ENCODE measurements around the gene LMBR1.
"Not testable (repeated sequence)": the region's sequence is repeated elsewhere in the genome, so short reads cannot be mapped to it uniquely, and the experiment has no call there.

LMBR1 gene

GRCh38 chr7:156892821-156893706 is at the start of gene LMBR1:
Gene LMBR1, minus strand, starts transcription at chr7:156893183. Its CDS starts 190 bp downstream, at chr7:156892993.
- in situ Hi-C loops (cut with MboI; ENCODE audit: low sequenced_read_pairs), result no loop called here

DNA sequence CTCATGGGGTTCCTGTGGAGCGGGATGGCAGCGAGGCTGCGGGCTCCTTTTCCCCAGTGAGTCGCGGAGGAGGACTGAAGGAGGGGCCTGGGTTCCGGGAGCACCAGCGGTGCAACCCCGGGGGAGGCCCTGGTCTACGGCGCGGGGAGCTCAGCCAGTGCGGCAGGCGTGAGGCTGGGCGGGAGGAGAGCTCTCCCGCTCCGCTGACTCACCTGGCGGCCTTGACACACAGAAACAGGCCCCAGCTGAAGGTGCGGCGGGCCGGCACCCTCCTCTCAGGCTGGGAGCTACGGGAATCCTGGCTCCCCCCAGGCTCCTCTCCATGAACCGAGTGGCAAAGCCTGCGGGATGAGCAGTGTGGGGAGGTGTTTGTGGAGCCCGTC is 49.7 kb upstream of the LMBR1 start:
- in situ Hi-C loops (cut with MboI; ENCODE audit: low sequenced_read_pairs), result no loop called here

DNA sequence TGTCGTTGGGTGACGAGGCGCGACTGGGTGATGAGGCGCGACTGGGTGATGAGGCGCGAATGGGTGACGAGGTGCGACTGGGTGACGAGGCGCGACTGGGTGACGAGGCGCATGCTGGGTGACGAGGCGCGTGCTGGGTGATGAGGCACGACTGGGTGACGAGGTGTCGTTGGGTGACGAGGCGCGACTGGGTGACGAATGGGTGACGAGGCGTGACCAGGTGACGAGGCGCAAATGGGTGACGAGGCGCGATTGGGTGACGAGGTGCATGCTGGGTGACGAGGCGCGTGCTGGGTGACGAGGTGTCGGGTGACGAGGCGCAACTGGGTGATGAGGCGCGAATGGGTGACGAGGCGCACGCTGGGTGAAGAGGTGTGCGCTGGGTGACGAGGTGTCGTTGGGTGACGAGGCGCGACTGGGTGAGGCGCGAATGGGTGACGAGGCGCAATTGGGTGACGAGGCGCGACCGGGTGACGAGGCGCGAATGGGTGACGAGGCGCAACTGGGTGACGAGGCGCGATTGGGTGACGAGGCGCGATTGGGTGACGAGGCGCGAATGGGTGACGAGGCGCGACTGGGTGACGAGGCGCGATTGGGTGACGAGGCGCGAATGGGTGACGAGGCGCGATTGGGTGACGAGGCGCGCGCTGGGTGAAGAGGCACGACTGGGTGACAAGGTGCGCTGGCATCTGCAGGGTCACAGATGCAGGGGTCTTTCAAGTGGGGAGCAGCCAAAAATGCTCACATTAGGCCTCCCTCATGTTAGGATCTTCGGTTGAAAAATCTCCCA is 48.6 kb upstream of the LMBR1 start:
- in situ Hi-C loops (cut with MboI; ENCODE audit: low sequenced_read_pairs), result no loop called here

- in situ Hi-C loops (cut with MboI; ENCODE audit: low sequenced_read_pairs), result no loop called here
Measured at GRCh38 chr7:156940421-156941122, 47.6 kb upstream of the LMBR1 start.

DNA sequence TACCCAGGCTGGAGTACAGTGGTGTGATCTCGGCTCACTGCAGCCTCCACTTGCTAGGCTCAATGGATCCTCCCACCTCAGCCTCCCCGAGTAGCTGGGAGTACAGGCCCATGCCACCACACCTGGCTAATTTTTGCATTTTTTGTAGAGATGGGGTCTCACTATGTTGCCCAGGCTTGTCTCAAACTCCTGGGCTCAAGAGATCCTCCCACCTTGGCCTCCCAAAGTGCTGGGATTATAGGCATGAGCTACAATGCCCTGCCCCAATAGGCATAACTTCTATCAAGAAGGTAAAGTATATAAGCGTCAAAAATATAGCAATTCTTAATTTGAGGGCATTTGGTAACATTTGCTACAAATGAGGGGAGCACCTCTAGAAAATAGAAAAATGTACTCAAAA is 43.8 kb upstream of the LMBR1 start:
- in situ Hi-C loops (cut with MboI; ENCODE audit: low sequenced_read_pairs), result not testable (repeated sequence)

DNA sequence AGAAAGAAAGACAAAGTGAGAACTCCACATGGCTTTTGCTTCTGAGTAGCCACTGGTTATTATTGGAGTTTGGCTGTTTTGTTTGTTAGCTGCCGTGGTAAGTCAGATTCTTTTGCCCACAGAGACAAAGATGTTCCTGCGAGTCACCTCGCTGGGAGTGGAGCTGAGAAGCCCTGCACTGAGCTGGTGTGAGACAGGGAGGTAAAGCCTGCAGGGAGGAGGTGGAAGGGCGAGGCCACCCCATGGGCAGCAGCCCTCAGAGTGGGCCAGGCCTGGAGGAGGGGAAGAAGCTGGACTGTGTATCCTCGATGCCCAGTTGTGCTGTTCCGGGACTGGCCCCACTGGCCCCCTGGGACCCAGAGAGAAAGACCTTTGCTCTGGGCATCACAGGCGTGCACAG is 42.3 kb upstream of the LMBR1 start:
- in situ Hi-C loops (cut with MboI; ENCODE audit: low sequenced_read_pairs), result no loop called here

DNA sequence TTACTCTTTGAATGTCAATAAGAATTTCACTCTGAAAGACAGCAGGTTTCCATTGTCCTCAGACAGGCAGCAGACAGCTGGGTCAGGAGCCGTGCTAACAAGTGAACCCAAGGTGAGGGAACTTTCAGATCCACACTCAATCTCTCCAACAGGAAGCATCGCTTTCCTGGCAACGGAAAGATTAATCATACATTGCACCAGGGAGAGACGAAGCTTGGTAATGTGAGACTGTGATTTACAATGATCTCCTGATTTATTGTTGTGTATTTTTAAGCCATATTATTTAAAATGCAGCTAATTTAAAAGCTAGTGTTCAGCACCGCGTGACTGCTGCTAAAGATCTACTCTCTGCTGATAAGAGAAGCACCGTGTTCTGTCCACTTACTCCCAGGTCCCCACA is 39.0 kb upstream of the LMBR1 start:
- in situ Hi-C loops (cut with MboI; ENCODE audit: low sequenced_read_pairs), result no loop called here

DNA sequence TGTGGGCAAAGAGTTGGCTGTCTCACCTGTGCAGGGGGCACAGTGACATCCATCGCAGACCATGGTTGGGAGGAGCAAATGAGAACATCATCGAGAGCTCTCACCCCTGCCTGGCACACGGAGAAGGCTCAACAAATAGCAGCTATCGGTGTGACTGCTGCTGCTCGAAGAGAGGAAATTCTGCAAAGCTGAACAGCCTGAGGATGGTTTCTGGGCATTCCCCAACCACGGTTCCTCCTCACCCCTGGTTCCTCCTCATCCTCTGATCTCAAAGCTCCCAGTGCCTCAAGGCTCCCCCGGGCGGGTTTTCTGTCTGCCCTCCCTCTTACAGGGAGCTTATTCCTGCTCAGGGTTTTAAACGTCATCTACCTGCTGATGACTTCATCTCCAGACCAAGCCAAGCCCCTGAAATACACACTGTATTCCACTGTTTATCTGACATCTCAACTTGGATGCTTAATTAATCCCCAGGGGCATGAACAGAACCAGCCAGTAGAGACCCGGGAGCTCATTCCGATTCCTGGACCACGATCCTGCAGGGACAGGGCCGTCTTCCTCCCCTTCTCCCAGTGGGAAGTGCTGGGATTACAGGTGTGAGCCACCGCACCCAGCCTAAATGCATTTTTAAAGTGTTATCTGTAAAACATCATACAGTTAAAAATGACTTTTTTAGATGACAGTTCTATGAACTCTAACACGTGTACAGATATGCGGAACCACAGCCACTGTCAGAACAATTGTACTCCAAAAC is 37.0 kb upstream of the LMBR1 start:
- in situ Hi-C loops (cut with MboI; ENCODE audit: low sequenced_read_pairs), result no loop called here

DNA sequence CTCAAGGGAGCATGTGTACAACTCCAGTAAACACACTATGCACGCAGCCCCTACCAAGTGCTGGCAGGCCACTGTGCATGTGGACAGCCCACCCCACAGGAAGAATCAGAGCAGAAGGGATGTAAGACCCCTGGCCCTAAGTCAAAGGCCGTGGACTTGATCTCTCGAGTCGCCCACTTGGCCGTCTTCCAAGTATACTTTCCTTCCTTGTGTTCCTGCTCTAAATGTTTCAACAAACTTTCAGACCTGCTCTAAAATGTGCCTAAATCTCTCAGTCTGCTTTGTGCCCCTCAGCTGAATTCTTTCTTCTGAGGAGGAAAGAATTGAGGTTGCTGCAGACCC is 35.4 kb upstream of the LMBR1 start:
- in situ Hi-C loops (cut with MboI; ENCODE audit: low sequenced_read_pairs), result no loop called here

DNA sequence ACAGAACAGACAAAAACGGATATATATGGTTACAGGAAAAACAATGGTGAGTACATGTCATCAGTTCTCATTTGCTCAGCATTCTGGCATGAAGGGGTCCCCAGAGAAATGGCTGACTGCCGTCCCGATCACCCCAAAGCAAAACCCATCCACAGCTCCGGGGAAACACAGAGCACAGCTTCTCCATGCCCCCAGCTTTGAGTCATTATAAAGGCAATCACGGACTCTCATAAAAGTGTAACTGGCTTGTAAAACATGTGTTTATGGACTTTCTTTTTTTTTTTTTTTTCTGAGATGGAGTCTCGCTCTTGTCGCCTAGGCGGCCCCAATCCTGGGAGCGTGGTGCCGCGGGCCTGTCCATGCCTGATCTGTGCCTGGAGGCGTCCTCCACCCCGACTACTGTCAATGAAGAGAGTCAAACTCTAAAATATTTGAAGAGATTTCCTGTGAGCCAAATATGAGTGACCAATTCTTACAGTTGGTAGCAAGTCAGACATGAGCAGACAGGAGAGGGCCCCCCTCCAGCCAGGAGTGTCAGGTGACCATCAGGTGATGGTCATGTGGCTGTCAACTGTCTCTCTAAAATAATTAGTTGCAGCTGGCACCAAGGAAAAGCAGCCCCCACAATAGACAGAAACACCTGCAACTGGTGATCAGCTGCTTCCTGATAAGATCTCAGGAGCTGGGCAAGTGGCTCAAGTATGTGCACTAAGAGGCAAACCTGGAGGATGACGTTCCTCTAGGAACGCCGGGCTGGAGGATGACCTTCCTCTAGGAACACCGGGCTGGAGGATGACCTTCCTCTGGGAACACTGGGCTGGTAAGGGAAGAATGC is 34.8 kb upstream of the LMBR1 start:
- in situ Hi-C loops (cut with MboI; ENCODE audit: low sequenced_read_pairs), result no loop called here

- in situ Hi-C loops (cut with MboI; ENCODE audit: low sequenced_read_pairs), result not testable (repeated sequence)
Measured at GRCh38 chr7:156925821-156926220, 32.8 kb upstream of the LMBR1 start.

- in situ Hi-C loops (cut with MboI; ENCODE audit: low sequenced_read_pairs), result not testable (repeated sequence)
Measured at GRCh38 chr7:156922304-156922703, 29.3 kb upstream of the LMBR1 start.

- in situ Hi-C loops (cut with MboI; ENCODE audit: low sequenced_read_pairs), result not testable (repeated sequence)
Measured at GRCh38 chr7:156920487-156921373, 27.7 kb upstream of the LMBR1 start.

DNA sequence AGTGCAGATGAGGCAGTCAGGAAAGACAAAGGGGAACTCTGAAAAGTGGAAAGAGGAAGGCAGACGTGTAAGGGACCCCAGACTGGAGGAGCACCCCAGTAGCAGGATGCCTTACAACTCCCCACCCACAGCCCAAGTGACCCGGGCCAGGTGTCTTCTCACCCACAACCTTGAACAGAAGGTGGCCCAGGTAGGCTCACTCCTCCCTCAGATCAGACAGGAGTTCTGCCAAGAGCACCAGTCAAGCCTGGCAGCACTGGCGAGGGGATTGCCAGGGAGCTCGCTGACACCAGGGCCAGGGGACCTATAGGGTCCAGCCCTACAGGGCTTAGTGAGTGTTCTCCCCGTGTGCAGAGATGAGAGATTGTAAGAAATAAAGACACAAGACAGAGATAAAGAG is 27.1 kb upstream of the LMBR1 start:
- in situ Hi-C loops (cut with MboI; ENCODE audit: low sequenced_read_pairs), result no loop called here

DNA sequence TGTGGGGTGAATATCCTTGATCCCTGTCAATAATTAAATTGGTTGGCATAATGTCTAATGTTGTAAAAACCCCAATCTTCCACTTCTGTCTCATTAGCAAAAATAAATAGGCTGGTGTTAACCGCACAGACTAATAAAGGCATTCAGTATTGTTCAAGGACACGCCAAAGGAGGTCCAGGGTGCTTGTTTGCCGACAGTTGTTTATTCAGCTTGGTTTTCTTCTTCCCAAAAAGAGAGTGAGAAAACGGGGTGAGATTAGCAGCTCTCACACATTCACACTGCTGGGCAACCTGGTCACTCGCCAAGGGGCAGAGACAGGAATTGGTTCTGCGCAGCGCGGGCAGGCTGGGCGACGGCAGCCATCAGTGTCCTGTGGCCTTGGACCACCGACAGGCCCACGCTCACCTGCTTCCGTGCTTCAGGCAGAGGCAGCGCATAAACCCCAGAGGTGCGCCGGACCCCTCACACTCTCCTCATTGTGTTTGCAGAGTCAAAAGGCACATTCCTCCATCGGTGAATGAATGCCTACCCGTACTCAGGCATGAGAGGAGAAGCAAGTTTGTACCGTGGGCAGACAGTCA is 26.2 kb upstream of the LMBR1 start:
- in situ Hi-C loops (cut with MboI; ENCODE audit: low sequenced_read_pairs), result no loop called here

DNA sequence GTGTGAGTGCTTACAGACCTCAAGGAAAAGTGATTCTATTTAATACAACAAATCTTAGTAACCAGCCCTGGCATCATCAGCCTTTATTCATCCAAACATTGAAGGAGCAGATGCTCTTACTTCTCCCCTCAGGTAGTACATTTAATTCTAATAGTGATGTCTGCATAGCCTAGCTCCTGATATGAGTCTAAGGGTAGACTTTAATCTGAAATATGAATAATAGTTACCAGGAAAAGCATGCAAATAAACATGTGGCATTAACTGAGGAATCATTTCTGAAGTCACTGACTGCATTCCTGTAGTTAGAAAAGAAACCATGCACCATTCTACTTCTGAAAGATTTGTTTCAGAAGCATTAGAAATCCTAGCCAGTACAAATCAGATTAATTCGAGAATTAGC is 25.7 kb upstream of the LMBR1 start:
- in situ Hi-C loops (cut with MboI; ENCODE audit: low sequenced_read_pairs), result no loop called here

DNA sequence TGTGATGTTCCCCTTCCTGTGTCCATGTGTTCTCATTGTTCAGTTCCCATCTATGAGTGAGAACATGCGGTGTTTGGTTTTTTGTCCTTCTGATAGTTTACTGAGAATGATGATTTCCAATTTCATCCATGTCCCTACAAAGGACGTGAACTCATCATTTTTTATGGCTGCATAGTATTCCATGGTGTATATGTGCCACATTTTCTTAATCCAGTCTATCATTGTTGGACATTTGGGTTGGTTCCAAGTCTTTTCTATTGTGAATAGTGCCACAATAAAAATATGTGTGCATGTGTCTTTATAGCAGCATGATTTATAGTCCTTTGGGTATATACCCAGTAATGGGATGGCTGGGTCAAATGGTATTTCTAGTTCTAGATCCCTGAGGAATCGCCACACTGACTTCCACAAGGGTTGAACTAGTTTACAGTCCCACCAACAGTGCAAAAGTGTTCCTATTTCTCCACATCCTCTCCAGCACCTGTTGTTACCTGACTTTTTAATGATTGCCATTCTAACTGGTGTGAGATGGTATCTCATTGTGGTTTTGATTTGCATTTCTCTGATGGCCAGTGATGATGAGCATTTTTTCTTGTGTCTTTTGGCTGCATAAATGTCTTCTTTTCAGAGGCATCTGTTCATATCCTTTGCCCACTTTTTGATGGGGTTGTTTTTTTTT is 16.7 kb upstream of the LMBR1 start:
- in situ Hi-C loops (cut with MboI; ENCODE audit: low sequenced_read_pairs), result not testable (repeated sequence)

DNA sequence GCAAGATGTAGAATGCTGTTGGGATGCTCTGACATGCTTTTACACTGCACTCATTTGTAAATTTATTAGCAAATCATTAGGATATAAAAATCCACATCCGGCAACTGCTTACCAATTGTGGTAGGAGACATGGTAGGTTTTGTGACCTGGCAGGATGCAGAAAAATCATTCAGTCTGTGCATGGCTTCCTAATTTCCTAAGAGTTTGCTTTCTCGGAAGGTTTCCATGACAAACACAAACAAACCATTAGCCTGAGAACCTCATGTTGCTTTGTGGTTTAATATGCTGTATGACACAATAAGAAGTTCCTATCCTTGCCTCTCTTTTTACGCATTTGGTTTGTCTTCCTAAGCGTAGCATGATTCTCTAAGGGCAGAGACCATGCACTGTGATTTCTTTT is 14.7 kb upstream of the LMBR1 start:
- in situ Hi-C loops (cut with MboI; ENCODE audit: low sequenced_read_pairs), result no loop called here
